Activated naive CD8-positive, alpha-beta T cell treated with anti-CD3 and anti-CD28 coated beads, Interleukin-2, amount 50 U/mL, for 24 hours (primary cell): ENCODE data around the gene HSBP1.

ENCODE experiments used
- ATAC-seq: fragments of 150-1000 bp; cut with Tn5 transposase; one replicate; pipeline ENCODE4 v1.10.0; 2021
- DNase-seq: peaks from one replicate; pipeline ENCODE4 v3.0.0; 2021
- H3K27ac Mint-ChIP-seq: one replicate; pipeline ENCODE4 v1.8.0; 2021; ENCODE audit warnings: mild to moderate bottlenecking, mixed read lengths
- H3K27me3 Mint-ChIP-seq: one replicate; pipeline ENCODE4 v1.8.0; 2021; ENCODE audit warnings: mixed read lengths
- H3K36me3 Mint-ChIP-seq: one replicate; pipeline ENCODE4 v1.8.0; 2021; ENCODE audit warnings: low read depth, mixed read lengths
- H3K4me1 Mint-ChIP-seq: one replicate; pipeline ENCODE4 v1.8.0; 2021; ENCODE audit warnings: mixed read lengths
- H3K4me3 Mint-ChIP-seq: one replicate; pipeline ENCODE4 v1.8.0; 2021; ENCODE audit warnings: mild to moderate bottlenecking, moderate library complexity, mixed read lengths
- H3K9me3 Mint-ChIP-seq: one replicate; pipeline ENCODE4 v1.8.0; 2021; ENCODE audit warnings: mixed read lengths

HSBP1 gene

GRCh38 chr16:83842291-83842690 lies 34.5 kb downstream of the HSBP1 start:
- no peak for DNase-seq
- peaks cover 17% of the 10 kb centered on the region for H3K27me3 Mint-ChIP-seq
- H3K27ac Mint-ChIP-seq: no peak overlapping the region
- no peaks in the 10 kb centered on the region for H3K36me3 Mint-ChIP-seq
- peaks cover 6% of the 10 kb centered on the region for H3K4me1 Mint-ChIP-seq
- no peak for ATAC-seq
- H3K4me3 Mint-ChIP-seq: no peak overlapping the region
- no peaks in the 10 kb centered on the region for H3K9me3 Mint-ChIP-seq

DNA sequence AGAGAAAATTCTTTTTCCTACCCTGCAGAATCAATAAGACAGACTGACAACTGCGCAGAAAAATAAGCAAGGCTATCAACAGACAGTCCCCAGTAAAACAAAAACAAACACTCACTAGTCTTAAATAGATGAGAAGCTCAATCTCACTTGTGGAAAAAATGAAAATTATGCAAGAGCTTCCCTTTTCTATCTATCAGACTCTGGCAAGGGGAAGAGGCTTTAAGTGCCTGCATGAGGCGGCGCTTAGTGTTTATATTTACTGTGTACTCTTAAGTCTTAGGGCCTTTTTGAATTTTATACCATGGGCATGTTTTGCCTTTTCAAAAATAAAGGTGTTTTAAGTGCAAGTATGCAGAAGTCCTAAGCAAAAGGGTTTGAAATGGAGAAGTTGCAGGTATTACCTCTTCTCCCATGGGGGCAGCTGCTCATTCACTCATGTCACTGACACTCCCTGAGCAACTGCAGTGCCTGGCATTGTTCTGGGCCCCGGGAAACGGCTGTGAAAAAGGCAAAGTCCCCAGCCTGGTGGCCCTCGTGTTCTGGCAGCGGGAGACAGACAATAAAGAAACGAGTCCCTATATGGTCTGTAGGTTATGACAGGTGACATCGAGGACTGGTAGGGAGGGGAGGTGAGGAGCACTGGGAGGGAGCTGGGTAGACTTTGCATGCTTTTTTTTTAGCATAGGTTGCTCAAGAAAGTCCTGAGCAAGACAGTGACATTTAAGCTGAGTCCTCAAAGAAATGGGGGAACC lies 35.2 kb downstream of the HSBP1 start:
- no peak overlapping the region for H3K4me3 Mint-ChIP-seq
- ATAC-seq: no peak

GRCh38 chr16:83843657-83844056 lies 35.9 kb downstream of the HSBP1 start:
- Mint-ChIP-seq H3K27me3 (peaks cover 9% of the 10 kb centered on the region), H3K9me3 (no peaks in the 10 kb centered on the region), H3K27ac (no peak overlapping the region), H3K4me3 (no peak overlapping the region), H3K4me1 (peaks cover 6% of the 10 kb centered on the region), H3K36me3 (no peaks in the 10 kb centered on the region)
- no peak for ATAC-seq
- no peak for DNase-seq

More for the DNA sequence above, 35.2 kb downstream of the HSBP1 start:
- Mint-ChIP-seq H3K9me3 (no peaks in the 10 kb centered on the region), H3K36me3 (no peaks in the 10 kb centered on the region), H3K4me1 (peaks cover 6% of the 10 kb centered on the region), H3K27me3 (peaks cover 11% of the 10 kb centered on the region), H3K27ac (no peak overlapping the region)
- DNase-seq: no peak

GRCh38 chr16:83845263-83845662 lies 37.5 kb downstream of the HSBP1 start:
- peaks cover 1% of the 10 kb centered on the region for H3K27me3 Mint-ChIP-seq
- H3K27ac Mint-ChIP-seq: no peak overlapping the region
- H3K4me1 Mint-ChIP-seq: peaks cover 6% of the 10 kb centered on the region
- no peak overlapping the region for H3K4me3 Mint-ChIP-seq
- no peaks in the 10 kb centered on the region for H3K36me3 Mint-ChIP-seq
- no peaks in the 10 kb centered on the region for H3K9me3 Mint-ChIP-seq
- ATAC-seq: no peak
- DNase-seq: no peak

GRCh38 chr16:83847371-83848225 lies 39.8 kb downstream of the HSBP1 start:
- ATAC-seq (no peak), DNase-seq (no peak)
- H3K4me1 Mint-ChIP-seq: peaks cover 3% of the 10 kb centered on the region
- no peak overlapping the region for H3K4me3 Mint-ChIP-seq
- H3K36me3 Mint-ChIP-seq: no peaks in the 10 kb centered on the region
- H3K27ac Mint-ChIP-seq: no peak overlapping the region
- H3K27me3 Mint-ChIP-seq: peaks cover 2% of the 10 kb centered on the region
- H3K9me3 Mint-ChIP-seq: no peaks in the 10 kb centered on the region

DNA sequence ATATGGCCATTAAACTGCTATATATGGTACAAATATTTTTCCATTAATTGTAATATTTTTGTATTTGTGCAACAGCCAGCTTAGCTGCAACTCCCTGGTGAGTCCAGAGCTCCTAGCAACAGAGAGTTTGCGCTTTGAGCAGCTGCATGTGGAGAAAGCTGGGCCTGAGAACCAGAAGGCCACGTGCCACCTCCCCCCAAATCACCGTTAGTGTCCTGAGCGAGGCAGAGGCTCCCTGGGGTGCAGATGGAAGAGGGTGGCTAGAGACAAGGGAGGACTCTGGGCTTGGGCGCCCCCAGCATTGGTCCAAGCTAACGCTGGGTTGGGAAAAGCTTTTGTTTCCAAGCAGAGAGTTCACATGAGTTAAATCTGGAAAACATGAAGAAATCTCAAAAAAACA lies 41.6 kb downstream of the HSBP1 start:
- DNase-seq: no peak
- no peaks in the 10 kb centered on the region for H3K36me3 Mint-ChIP-seq
- no peaks in the 10 kb centered on the region for H3K4me1 Mint-ChIP-seq
- H3K27ac Mint-ChIP-seq: no peak overlapping the region
- no peak overlapping the region for H3K4me3 Mint-ChIP-seq
- H3K9me3 Mint-ChIP-seq: no peaks in the 10 kb centered on the region
- H3K27me3 Mint-ChIP-seq: peaks cover 5% of the 10 kb centered on the region
- ATAC-seq: no peak

- Mint-ChIP-seq H3K9me3 (no peaks in the 10 kb centered on the region), H3K27me3 (peaks cover 5% of the 10 kb centered on the region), H3K27ac (no peak overlapping the region), H3K4me3 (no peak overlapping the region), H3K4me1 (no peaks in the 10 kb centered on the region), H3K36me3 (no peaks in the 10 kb centered on the region)
- DNase-seq: no peak
- no peak for ATAC-seq
Measured at GRCh38 chr16:83850947-83851346, 43.2 kb downstream of the HSBP1 start.

- H3K4me1 Mint-ChIP-seq: no peaks in the 10 kb centered on the region
- ATAC-seq (no peak), DNase-seq (no peak)
- no peaks in the 10 kb centered on the region for H3K9me3 Mint-ChIP-seq
- no peaks in the 10 kb centered on the region for H3K36me3 Mint-ChIP-seq
- peaks cover 5% of the 10 kb centered on the region for H3K27me3 Mint-ChIP-seq
- no peak overlapping the region for H3K27ac Mint-ChIP-seq
- no peak overlapping the region for H3K4me3 Mint-ChIP-seq
Measured at GRCh38 chr16:83851473-83851872, 43.7 kb downstream of the HSBP1 start.

GRCh38 chr16:83852774-83853173 lies 45.0 kb downstream of the HSBP1 start:
- Mint-ChIP-seq H3K36me3 (no peaks in the 10 kb centered on the region), H3K4me3 (no peak overlapping the region), H3K4me1 (no peaks in the 10 kb centered on the region), H3K27ac (no peak overlapping the region), H3K27me3 (peaks cover 3% of the 10 kb centered on the region), H3K9me3 (no peaks in the 10 kb centered on the region)
- DNase-seq (no peak), ATAC-seq (no peak)

DNA sequence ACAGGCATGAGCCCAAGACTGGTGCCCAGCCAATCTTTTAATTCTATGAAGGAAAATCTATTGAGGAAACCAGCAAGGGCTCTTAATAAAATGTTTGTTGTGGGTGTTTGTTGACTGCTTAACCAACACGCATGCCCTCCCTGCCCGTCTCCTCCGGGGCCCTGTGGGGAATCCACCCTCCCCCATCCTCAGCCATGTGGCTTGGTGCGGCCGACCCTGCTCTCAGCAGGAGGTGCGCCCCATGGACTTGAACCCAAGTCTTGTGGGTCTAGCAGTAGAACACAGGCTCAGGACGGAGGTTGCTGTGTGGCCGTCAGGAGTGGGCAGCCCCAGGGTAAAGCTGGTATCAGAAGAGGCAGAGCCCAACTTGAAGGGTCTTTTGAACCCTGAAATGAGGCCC lies 46.1 kb downstream of the HSBP1 start:
- Mint-ChIP-seq H3K27ac (no peak overlapping the region), H3K9me3 (no peaks in the 10 kb centered on the region), H3K4me3 (no peak overlapping the region), H3K4me1 (no peaks in the 10 kb centered on the region), H3K27me3 (peaks cover 3% of the 10 kb centered on the region), H3K36me3 (no peaks in the 10 kb centered on the region)
- DNase-seq: no peak
- ATAC-seq: no peak

DNA sequence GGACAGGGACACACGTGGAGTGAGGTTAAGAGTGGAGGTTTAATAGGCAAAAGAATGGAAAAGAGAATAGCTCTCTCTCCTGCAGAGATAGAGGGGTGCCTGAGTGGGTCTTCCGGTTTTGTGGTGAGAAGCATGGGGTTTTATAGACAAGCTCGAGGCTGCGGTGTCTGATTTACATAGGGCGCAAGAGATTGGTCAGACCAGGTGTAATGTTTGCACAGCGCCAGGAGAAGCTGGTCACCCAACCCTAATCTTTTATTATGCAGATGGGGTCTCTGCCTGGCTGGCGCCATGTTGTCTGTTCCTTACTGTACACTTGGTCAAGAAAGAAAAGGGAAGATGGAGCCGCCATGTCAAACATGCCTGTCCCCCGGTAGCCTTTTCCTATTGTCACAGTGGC lies 46.6 kb downstream of the HSBP1 start:
- Mint-ChIP-seq H3K9me3 (no peaks in the 10 kb centered on the region), H3K4me1 (no peaks in the 10 kb centered on the region), H3K4me3 (no peak overlapping the region), H3K36me3 (no peaks in the 10 kb centered on the region), H3K27ac (no peak overlapping the region), H3K27me3 (peaks cover 3% of the 10 kb centered on the region)
- no peak for DNase-seq
- no peak for ATAC-seq

GRCh38 chr16:83856792-83857191 lies 49.0 kb downstream of the HSBP1 start:
- Mint-ChIP-seq H3K27me3 (peaks cover 3% of the 10 kb centered on the region), H3K36me3 (no peaks in the 10 kb centered on the region), H3K27ac (no peak overlapping the region), H3K9me3 (no peaks in the 10 kb centered on the region), H3K4me1 (no peaks in the 10 kb centered on the region), H3K4me3 (no peak overlapping the region)
- no peak for DNase-seq
- ATAC-seq: no peak

GRCh38 chr16:83859265-83859664 lies 51.5 kb downstream of the HSBP1 start:
- no peaks in the 10 kb centered on the region for H3K36me3 Mint-ChIP-seq
- no peaks in the 10 kb centered on the region for H3K27me3 Mint-ChIP-seq
- H3K9me3 Mint-ChIP-seq: no peaks in the 10 kb centered on the region
- no peak for DNase-seq
- no peak overlapping the region for H3K27ac Mint-ChIP-seq
- no peak for ATAC-seq
- no peak overlapping the region for H3K4me3 Mint-ChIP-seq
- no peaks in the 10 kb centered on the region for H3K4me1 Mint-ChIP-seq

GRCh38 chr16:83862661-83863060 lies 54.9 kb downstream of the HSBP1 start:
- DNase-seq (no peak), ATAC-seq (no peak)
- Mint-ChIP-seq H3K27me3 (peaks cover 8% of the 10 kb centered on the region), H3K4me3 (no peak overlapping the region), H3K27ac (no peak overlapping the region), H3K9me3 (peaks cover 7% of the 10 kb centered on the region), H3K36me3 (no peaks in the 10 kb centered on the region), H3K4me1 (no peaks in the 10 kb centered on the region)

- Mint-ChIP-seq H3K27ac (no peak overlapping the region), H3K9me3 (peaks cover 7% of the 10 kb centered on the region), H3K4me1 (no peaks in the 10 kb centered on the region), H3K27me3 (peaks cover 14% of the 10 kb centered on the region), H3K4me3 (no peak overlapping the region), H3K36me3 (no peaks in the 10 kb centered on the region)
- DNase-seq: no peak
- no peak for ATAC-seq
Measured at GRCh38 chr16:83863682-83864081, 55.9 kb downstream of the HSBP1 start.
